ENCODE measurements around the gene MAP3K3. TPM values are rescaled to one million over a fixed set of nuclear protein-coding genes. Genes with fewer than 3 reads are reported as not detected.

Gene MAP3K3
- total and polyA plus RNA-seq, 2 donors (not counting 3 experiments of a cell fraction or from before 2014, with no cell fraction given): 56.6 to 81.0 TPM

DNA sequence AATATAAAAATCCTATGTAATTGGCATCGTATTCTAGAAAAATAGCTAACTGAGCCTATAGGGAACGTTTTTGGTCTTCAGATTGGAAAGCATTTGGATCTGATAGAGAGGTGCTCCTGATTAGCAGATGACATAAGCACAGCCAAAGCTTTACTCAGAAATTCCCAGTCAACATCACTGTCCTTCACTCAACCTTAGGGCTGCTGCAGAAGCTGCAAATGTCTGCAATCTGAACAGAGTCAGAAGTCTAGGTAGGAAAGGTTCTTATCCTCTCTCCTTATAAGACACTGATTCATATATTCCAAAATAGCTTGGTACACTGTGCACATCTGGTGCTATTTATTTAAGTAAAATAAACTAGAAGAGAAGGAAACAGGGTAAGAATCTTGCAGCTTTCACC lies 100.2 kb downstream of the MAP3K3 start:
- H3K27me3 ChIP-seq (ENCODE audit: control insufficient read depth in 2 of 2, insufficient read depth in 2 of 2, low read length in 2 of 2): no peaks in the 10 kb centered on the region
- POLR2A ChIA-PET: no interaction called here
- FAIRE-seq: no peak

More for the DNA sequence above, 100.2 kb downstream of the MAP3K3 start:
- no peak for DNase-seq (ENCODE audit: low read depth, low spot score)
- H3K9me3 ChIP-seq (replicated peaks; ENCODE audit: control insufficient read depth, insufficient read depth, low read length): no peaks in the 10 kb centered on the region
- H3K4me2 ChIP-seq (ENCODE audit: insufficient read depth, low read length): no peak overlapping the region
- TF ChIP-seq JUN (IDR thresholded peaks at IDR 0.05; ENCODE audit: borderline replicate concordance, insufficient read depth, insufficient read length, low read depth): no peak
- TF ChIP-seq POLR2A (IDR thresholded peaks at IDR 0.05; ENCODE audit: low read depth, low read length): no peak
- TF ChIP-seq MYC (IDR thresholded peaks at IDR 0.05; ENCODE audit: low read depth, low read length): no peak
- TF ChIP-seq, protein P1, sequence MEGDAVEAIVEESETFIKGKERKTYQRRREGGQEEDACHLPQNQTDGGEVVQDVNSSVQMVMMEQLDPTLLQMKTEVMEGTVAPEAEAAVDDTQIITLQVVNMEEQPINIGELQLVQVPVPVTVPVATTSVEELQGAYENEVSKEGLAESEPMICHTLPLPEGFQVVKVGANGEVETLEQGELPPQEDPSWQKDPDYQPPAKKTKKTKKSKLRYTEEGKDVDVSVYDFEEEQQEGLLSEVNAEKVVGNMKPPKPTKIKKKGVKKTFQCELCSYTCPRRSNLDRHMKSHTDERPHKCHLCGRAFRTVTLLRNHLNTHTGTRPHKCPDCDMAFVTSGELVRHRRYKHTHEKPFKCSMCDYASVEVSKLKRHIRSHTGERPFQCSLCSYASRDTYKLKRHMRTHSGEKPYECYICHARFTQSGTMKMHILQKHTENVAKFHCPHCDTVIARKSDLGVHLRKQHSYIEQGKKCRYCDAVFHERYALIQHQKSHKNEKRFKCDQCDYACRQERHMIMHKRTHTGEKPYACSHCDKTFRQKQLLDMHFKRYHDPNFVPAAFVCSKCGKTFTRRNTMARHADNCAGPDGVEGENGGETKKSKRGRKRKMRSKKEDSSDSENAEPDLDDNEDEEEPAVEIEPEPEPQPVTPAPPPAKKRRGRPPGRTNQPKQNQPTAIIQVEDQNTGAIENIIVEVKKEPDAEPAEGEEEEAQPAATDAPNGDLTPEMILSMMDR (IDR thresholded peaks at IDR 0.05; ENCODE audit: extremely low read depth in 1 of 2, insufficient read depth in 1 of 2, low read depth in 1 of 2, low read length in 2 of 2): no peak
- no peak for TF ChIP-seq EZH2 (IDR thresholded peaks at IDR 0.05; ENCODE audit: borderline replicate concordance, low read depth, low read length, severe bottlenecking)
- TF ChIP-seq POLR2AphosphoS5 (IDR thresholded peaks at IDR 0.05; ENCODE audit: insufficient read depth, low read depth, low read length): no peak
- TF ChIP-seq GATA2 (IDR thresholded peaks at IDR 0.05; ENCODE audit: insufficient read depth, insufficient read length, low read depth, low read length): no peak
- TF ChIP-seq FOS (IDR thresholded peaks at IDR 0.05; ENCODE audit: borderline replicate concordance, insufficient read depth, low read length): no peak
- TF ChIP-seq, protein P2, sequence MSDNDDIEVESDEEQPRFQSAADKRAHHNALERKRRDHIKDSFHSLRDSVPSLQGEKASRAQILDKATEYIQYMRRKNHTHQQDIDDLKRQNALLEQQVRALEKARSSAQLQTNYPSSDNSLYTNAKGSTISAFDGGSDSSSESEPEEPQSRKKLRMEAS (IDR thresholded peaks at IDR 0.05; ENCODE audit: insufficient read depth, insufficient read length): no peak
- H4K20me1 ChIP-seq (replicated peaks; ENCODE audit: control insufficient read depth, extremely low read depth, insufficient read depth, low read length): no peaks in the 10 kb centered on the region
- no peak overlapping the region for H3K4me3 ChIP-seq (replicated peaks in 1 of 3; ENCODE audit: insufficient read depth in 1 of 3, low read depth in 1 of 3, low read length in 3 of 3)
- no peak overlapping the region for H3K27ac ChIP-seq (ENCODE audit: insufficient read depth, low read depth, low read length)
- CTCF ChIA-PET: interaction anchor here (1.0 to 3.0 kb wide), 2 partner anchors 12 to 32 kb away, joined by 3 to 16 read pairs; no protein-coding TSS in a partner anchor
- intact Hi-C loops (cut with micrococcal nuclease): no loop called here
- no peak overlapping the region for H2AFZ ChIP-seq (ENCODE audit: low read depth, low read length)
- BruUV-seq (replicated peaks): no TSS peak
- peaks cover 0 to 5% of the 10 kb centered on the region in 2 experiments for H3K36me3 ChIP-seq (ENCODE audit: control insufficient read depth in 2 of 2, extremely low read depth in 1 of 2, insufficient read depth in 2 of 2, low read length in 2 of 2)
- dilution Hi-C loops (cut with MboI; ENCODE audit: extremely low pct_ligation_motif_present, low sequenced_read_pairs): no loop called here
- H3K9me1 ChIP-seq (replicated peaks; ENCODE audit: control insufficient read depth, extremely low read depth, insufficient read depth, low read length): no peaks in the 10 kb centered on the region
- no peaks in the 10 kb centered on the region for H3K4me1 ChIP-seq (ENCODE audit: control insufficient read depth, extremely low read depth, insufficient read depth, low read length)
- no peak overlapping the region for H3K9ac ChIP-seq (replicated peaks; ENCODE audit: extremely low read depth, insufficient read depth, low read length)
- H3K79me2 ChIP-seq (ENCODE audit: control insufficient read depth, insufficient read depth, low read length): no peaks in the 10 kb centered on the region
